Nucleus accumbens (tissue), 56 donors: ENCODE results near the gene TMEM215.

ENCODE experiments used
- DNase-seq, 56 donors: peaks; one replicate each; lab custom pipeline; 2025; lab: John Stamatoyannopoulos, UW

The TMEM215 gene

DNA sequence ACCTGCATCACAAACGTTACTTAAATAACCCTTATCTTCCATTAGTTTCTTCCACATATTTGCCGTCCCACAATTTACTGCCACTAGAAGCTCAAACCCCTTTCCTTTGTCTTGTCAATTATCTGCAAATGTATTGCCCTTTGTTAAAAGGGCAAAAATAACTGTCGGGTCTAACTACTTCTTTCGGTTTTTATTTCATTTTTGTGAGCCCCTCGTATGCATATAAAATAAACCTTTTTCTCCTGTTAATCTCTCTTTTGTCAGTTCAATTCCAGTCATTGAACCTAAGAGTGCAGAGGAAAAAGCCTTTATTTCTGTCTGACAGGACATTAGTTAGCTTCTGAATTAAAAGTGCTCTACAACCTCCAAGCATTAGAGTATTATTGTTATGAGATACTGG is 45.5 kb downstream of the TMEM215 start:
- DNase-seq: no peak

DNA sequence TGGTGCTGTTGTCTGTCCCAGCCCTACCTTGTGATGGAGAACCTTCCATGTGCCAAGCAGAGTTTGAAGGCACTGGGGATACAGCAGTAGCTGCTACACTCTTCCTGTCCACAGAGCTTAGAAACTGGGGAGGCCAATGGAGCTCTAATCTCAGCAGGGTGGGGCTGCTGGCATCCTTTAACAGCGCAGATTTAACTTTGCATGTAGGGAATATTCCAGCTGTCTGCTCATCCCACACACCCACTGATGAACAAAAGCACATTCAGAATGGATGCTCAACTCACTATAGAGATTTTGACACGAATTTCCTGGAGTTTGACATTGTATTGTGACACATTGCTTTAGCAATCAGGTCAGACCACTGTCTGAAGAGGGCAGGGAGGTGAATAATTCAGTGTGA is 49.0 kb downstream of the TMEM215 start:
- peak in 8 of 56 donors; percentile 1 to 23 (median 7) for DNase-seq
